ENCODE data around the gene ZP2.

ZP2 gene

DNA sequence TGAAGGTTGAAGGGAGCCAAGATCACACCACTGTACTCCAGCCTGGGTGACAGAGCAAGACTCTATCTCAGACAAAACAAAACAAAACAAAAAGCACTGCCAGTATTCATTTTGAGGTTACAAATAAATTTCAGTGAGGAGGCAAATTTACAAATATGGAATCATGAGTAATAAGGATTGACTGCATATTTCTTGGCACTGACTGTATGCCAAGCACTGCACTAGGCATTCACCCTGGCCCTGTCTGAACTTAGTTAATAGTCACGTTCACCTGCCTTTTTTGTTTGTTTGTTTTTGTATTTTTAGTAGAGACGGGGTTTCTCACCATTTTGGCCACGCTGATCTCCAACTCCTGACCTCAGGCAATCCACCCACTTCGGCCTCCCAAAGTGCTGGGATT lies 47.8 kb downstream of the ZP2 start:
- TF ChIP-seq ZFX (IDR thresholded peaks at IDR 0.05; ENCODE audit: borderline replicate concordance) = no peak
- TF ChIP-seq, protein P1, sequence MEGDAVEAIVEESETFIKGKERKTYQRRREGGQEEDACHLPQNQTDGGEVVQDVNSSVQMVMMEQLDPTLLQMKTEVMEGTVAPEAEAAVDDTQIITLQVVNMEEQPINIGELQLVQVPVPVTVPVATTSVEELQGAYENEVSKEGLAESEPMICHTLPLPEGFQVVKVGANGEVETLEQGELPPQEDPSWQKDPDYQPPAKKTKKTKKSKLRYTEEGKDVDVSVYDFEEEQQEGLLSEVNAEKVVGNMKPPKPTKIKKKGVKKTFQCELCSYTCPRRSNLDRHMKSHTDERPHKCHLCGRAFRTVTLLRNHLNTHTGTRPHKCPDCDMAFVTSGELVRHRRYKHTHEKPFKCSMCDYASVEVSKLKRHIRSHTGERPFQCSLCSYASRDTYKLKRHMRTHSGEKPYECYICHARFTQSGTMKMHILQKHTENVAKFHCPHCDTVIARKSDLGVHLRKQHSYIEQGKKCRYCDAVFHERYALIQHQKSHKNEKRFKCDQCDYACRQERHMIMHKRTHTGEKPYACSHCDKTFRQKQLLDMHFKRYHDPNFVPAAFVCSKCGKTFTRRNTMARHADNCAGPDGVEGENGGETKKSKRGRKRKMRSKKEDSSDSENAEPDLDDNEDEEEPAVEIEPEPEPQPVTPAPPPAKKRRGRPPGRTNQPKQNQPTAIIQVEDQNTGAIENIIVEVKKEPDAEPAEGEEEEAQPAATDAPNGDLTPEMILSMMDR (IDR thresholded peaks at IDR 0.05) = no peak
- H3K27ac ChIP-seq = no peak overlapping the region

DNA sequence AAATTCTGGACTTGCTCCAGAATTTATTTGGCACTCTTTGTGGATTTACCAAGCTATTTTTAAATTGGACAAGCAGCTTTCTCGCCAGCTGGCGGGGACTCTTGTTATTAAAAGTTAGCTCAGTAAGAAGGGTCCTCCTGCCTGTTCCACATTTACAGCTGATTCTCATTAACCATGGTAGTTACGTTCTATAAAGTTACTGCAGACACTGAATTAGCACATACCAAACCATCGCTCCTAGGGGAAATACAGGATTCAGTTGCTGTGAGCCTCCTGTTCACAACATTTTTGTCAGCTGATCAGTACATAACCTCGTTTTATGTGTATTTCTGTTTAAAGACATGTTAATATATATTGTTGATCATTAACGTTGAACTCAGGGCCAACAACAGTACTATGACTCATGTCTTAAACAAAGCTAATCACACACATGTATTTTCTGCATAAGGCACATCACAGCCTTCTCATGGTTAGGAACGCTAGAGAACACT lies 48.7 kb downstream of the ZP2 start:
- TF ChIP-seq, protein P1 (IDR thresholded peaks at IDR 0.05) = no peak
- TF ChIP-seq ZFX (IDR thresholded peaks at IDR 0.05; ENCODE audit: borderline replicate concordance) = no peak
- H3K27ac ChIP-seq = no peak overlapping the region

DNA sequence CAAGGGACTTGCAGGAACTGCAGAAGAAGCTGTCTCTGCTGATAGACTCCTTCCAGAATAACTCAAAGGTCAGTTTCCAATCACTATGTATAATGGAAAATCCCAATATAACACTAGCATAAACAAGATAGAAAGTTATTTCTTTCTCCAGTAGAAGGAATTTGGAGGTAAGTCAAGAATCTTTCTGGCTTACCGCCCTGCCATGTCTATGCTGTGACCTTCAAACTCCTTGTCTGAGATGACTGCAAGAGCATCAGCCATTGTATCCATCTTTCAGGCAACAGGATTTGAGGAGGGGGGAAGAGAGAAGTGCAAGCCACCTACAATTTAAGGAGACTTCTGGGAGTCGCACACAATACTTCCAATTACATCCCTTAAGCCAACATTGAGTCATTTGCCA lies 50.2 kb downstream of the ZP2 start:
- H3K27ac ChIP-seq = no peak overlapping the region
- TF ChIP-seq, protein P1 (IDR thresholded peaks at IDR 0.05) = no peak
- TF ChIP-seq ZFX (IDR thresholded peaks at IDR 0.05; ENCODE audit: borderline replicate concordance) = no peak

DNA sequence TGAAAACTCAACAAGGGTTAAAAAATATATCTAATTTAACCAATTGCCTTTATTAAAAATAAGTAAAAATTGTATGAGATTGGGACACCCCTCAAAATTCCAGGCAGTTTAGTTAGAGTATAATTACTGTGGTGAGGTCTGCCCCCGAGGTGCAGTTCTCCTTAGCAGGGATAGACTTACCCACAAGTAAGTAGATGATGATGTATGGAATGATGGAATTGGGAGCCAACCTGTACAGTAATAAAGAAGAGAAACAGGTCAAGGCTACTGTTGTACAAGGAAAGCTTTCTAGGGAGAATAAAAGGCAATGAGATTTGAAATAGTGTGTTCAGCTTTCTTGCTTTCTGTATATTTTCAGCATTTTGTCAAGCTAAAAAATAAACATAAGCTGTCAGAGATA lies 51.1 kb downstream of the ZP2 start:
- no peak overlapping the region for H3K27ac ChIP-seq
- TF ChIP-seq, protein P1 (IDR thresholded peaks at IDR 0.05) = no peak
- no peak for TF ChIP-seq ZFX (IDR thresholded peaks at IDR 0.05; ENCODE audit: borderline replicate concordance)

DNA sequence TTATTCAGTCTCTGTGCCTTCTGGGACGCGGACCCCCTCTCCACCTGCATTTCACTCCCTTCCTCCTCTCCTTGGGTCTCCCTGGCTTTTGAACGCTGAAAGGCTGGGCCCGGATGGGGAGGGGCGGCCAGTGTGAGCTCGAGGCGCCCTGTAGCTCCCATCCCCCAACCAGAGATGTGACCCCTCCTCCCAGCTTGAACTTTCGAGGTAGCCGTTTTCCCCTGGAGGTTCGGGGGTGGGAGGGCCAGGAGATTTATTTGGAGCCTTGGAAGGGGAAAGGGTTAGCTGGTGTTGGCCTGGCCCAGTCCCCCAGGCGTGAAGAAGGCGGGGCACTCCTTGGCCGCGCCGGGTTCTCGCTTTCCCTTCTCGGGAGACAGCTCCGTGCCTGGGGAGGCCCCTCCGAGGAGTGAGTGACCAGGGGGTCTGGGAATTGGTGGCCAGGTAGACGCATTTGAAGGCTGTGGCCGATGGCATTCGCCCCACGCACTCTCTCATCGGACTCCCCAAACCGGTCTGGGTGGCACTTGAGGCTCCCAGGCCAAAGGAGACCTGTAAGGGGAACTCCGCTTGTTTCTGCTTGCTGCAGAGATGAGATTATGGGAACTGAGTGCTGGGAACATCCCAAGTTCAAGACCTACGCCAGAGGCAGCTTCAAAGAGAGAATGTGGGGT lies 52.0 kb downstream of the ZP2 start:
- H3K27ac ChIP-seq = no peak overlapping the region
- TF ChIP-seq, protein P1 (IDR thresholded peaks at IDR 0.05) = no peak
- TF ChIP-seq ZFX (IDR thresholded peaks at IDR 0.05; ENCODE audit: borderline replicate concordance) = no peak

DNA sequence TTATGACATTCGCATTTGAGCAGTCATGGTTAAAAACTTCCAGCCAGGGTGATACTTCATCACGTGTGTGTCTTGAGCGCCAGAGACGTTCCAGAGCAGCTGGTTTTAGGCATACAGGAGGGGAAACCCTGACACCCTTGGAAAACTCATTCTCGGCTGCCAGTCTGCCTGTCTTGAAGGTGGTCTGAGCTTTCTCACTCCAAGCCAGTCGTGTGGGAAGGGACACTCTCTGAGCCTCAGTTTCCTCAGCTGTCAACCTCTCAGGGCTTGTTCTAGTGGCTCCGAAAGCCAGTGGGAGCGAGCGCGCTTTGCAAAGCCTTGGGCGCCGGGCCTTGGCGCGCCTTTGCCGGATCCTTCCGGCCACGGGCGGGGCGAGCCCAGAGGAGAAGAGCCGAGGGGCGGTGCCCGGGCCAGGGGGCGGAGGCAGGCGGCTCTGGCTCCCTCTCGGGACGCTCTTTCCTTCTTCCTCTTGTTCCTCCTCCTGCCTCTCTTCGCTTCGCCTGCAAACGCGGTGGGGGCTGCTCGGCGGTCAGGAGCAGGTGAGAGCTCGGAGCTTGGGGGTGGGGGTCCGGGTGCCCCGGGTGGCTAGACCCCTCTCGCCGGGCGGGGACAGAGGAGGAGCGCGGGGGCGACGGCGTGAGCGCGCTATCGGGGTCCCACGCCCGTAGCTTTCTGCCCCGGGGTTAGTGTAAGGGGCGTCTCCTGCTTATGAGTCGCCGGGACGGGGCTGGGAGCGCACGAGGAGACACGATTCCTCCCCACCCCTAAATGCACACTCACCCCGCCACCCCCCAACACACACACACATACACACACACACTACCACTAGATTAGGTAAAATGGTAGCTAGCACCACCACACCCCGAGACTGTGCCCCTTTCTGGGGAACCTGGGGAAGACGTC lies 52.9 kb downstream of the ZP2 start, which contains the start of gene LDAF1:
Gene LDAF1 (plus strand): TSS at position 467 of the 903 bp plus-strand sequence. CDS start 2,509 bp downstream, outside the sequence.
- peak within 1 kb of the TSS; percentile 73 for H3K27ac ChIP-seq
- TF ChIP-seq, protein P1 (IDR thresholded peaks at IDR 0.05) = 0 out of 2 replicates have a peak, but pooled peaks have one; percentile 12
- TF ChIP-seq ZFX (IDR thresholded peaks at IDR 0.05; ENCODE audit: borderline replicate concordance) = no peak
